LNCaP clone FGC (cell line): ENCODE results near the gene WWP2.

Source experiments
- DNase-seq: peaks from one replicate; pipeline ENCODE4 v3.0.0-alpha.2; 2011; ENCODE audit warnings: low read depth
- H3K4me3 ChIP-seq: 2 replicates; pipeline ENCODE4 v1.5.1; 2011; ENCODE audit warnings: mild to moderate bottlenecking, low read depth, low read length, control low read depth
- TF ChIP-seq, protein P1 (sequence below): IDR thresholded peaks from 2 replicates; pipeline ENCODE4 v1.5.1; 2012; ENCODE audit warnings: mild to moderate bottlenecking; ENCODE audit not compliant: control insufficient read depth, insufficient read depth; ENCODE audit errors: extremely low read depth

The WWP2 gene

DNA sequence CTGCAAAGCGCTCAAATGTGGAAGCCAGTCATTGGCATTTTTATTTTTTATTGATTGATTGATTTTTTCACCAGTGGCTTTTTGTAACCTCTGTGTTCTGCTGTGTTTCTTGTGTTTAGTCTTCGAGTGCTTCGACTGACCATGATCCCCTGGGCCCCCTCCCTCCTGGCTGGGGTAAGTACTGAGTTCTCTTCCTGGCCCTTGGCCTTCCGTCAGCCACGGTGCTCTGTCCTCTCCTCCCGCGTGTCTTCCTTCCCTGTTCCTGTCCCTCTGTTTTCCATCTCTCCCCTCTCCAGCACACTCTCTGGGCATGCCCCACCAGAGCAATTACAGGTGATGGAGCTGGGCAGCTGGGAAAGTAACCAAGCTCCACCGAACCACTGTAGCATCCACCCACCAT is 163.2 kb downstream of the WWP2 start:
- no peak for DNase-seq
- TF ChIP-seq, protein P1, sequence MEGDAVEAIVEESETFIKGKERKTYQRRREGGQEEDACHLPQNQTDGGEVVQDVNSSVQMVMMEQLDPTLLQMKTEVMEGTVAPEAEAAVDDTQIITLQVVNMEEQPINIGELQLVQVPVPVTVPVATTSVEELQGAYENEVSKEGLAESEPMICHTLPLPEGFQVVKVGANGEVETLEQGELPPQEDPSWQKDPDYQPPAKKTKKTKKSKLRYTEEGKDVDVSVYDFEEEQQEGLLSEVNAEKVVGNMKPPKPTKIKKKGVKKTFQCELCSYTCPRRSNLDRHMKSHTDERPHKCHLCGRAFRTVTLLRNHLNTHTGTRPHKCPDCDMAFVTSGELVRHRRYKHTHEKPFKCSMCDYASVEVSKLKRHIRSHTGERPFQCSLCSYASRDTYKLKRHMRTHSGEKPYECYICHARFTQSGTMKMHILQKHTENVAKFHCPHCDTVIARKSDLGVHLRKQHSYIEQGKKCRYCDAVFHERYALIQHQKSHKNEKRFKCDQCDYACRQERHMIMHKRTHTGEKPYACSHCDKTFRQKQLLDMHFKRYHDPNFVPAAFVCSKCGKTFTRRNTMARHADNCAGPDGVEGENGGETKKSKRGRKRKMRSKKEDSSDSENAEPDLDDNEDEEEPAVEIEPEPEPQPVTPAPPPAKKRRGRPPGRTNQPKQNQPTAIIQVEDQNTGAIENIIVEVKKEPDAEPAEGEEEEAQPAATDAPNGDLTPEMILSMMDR, result no peak
- H3K4me3 ChIP-seq, result no peak overlapping the region

DNA sequence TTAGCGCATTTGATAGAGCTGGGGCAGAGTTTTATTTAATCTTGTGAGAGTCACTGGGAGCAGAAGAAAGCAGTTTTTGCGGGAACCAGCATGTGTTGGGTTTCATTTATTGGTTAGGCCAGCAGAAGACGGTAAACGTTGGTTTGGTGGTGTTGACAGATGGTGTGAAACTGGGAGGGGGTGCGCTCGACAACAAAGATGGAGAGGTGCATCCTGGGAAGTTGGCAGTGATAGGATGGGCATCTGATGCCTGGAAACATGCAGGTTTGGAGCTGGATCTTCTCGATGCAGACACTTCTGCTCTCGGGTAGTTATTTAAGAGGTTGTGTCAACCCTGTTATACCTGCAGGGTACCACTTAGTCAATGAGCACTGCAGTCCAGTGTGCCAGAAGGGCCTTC is 164.1 kb downstream of the WWP2 start:
- DNase-seq, result no peak
- TF ChIP-seq, protein P1, result no peak
- no peak overlapping the region for H3K4me3 ChIP-seq

DNA sequence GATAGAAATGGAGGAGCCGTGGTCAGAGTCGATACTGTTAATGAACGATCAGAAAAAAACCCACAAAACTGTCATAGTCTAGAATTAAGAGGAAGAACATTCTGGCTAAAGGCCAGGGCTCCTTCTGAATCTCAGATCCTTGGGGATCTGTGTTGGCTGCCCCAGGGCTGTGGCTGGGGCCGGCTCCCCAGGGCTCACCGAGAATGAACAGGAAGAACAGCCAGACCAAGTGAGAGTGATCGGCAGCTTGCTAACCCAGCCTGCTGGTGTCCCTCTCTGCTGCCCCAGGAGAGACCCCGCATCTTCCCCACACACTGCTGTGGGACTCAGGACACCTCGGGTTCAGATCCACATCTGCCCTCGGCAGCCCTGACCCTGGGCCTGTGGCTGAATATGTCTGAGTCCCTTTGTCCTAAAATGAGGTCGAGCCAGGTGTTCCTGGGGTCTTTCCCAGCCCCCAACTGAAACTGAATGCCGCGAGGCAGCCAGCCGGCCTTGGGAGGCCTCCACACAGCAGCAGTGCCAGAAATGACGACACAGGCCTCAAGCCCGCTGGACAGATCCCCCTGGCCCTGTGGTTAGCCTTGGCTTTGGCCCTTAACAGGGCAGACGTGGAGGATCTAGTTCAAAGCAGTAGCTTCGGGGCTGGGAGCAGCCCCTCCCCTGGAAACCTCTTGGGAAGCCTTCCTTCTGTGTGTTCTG is 165.1 kb downstream of the WWP2 start:
- H3K4me3 ChIP-seq, result no peak overlapping the region
- TF ChIP-seq, protein P1, result no peak
- DNase-seq, result no peak

DNA sequence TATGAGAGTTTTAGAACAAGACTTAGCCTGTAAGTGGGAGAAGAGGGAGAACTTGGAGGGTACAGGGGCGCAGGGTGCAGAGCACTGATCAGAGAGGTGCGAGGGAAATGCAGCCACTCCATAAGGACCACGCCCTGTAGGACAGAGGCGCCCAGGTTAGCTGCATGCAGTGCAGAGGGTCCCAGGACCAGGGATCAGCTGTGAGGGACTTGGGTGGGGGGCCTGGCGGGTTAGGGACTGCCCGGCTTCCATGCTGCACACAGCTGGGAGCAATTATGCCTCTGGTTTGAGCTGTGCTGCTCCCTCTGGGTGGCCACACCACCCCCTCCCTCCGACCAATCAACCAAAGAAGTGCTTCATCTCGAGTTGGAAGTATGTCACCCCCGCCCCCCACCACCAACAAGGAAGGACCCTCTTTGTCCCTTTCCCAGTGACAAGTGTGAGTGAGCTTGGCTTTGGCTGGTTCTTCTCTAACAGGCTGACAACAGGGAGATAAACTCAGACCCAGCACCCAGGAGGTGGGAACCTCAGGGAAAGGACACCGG is 166.8 kb downstream of the WWP2 start:
- DNase-seq, result no peak
- TF ChIP-seq, protein P1, result no peak
- H3K4me3 ChIP-seq, result no peak overlapping the region

DNA sequence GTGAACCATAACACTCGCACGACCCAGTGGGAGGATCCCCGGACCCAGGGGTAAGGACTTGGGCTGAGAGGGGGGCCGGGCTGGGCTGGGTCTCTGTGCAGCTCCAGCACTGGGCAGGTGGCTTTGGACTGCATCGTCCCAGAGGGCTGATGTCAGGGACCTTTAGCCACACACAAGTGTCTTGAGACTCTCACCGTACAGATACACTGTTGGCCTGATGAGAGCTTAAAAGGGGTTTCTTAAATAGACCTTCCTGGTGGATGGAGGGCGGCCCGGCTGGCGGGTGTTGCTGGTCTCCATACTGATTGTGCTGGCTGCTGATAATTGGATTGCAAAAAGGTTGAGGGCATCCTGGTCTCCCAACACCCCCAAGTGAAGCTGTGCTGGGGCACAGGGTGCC is 167.3 kb downstream of the WWP2 start:
- TF ChIP-seq, protein P1, result no peak
- no peak for DNase-seq
- H3K4me3 ChIP-seq, result no peak overlapping the region

DNA sequence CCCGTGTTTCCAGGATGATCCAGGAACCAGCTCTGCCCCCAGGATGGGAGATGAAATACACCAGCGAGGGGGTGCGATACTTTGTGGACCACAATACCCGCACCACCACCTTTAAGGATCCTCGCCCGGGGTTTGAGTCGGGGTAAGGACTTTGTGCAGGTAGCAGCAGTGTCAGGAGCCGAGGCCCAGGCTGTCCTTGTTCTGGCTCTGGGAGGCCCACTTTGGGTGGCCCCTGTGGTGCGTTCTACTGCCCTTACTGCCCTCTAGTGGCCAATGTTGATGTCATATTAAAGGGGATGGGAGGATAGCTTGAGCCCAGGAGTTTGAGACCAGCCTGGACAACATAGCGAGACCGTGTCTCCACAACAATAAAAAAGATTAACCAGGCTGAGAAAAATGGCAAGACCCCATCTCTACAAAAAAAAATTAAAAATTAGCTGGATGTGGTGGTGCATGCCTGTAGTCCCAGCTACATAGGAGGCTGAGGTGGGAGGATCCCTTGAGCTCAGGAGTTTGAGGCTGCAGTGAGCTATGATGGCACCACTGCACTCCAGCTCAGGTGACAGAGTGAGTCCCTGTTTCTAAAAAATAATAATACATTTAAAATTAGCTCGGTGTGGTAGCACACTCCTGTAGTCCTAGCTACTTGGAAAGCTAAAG is 168.1 kb downstream of the WWP2 start:
- TF ChIP-seq, protein P1, result peak; percentile 68
- no peak for DNase-seq

More for the DNA sequence above, 168.1 kb downstream of the WWP2 start:
- H3K4me3 ChIP-seq, result no peak overlapping the region
